ENCODE measurements around the gene E4F1. TPM values are rescaled to one million over a fixed set of nuclear protein-coding genes. Genes with fewer than 3 reads are reported as not detected.

Gene E4F1
- total RNA-seq, 1 experiment from 2014 or later: 34.4 TPM

DNA sequence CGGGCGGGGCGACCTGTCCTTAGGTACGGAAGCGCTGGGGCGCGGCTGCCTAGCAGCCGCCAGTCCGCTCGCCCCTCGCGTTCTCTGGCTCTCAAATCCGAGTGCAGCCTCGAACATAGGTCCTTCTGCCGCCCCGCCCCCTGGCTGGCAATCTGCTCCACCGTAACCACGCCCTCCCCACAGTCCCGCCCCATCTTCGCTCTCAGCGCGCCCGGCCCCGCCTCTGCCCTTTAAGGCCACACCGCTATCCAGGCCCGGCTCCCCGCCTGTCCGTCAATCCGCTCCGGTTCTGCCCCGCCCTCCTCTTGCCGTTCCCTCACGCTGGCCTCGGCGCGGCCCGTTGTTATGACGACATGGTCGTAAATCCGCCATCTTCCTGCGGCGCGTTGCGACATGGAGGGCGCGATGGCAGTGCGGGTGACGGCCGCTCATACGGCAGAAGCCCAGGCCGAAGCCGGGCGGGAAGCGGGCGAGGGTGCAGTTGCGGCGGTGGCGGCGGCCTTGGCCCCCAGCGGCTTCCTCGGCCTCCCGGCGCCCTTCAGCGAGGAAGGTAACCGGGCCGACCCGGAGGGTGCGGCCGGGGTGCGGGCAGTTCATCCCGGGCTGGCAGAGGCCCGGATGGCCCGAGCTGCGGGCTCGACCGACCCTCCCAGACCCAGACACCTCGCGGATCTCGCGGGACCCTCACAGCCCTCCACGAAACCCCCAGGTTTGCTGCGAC lies at the start of gene E4F1 (continued):
- TF ChIP-seq, protein P1, sequence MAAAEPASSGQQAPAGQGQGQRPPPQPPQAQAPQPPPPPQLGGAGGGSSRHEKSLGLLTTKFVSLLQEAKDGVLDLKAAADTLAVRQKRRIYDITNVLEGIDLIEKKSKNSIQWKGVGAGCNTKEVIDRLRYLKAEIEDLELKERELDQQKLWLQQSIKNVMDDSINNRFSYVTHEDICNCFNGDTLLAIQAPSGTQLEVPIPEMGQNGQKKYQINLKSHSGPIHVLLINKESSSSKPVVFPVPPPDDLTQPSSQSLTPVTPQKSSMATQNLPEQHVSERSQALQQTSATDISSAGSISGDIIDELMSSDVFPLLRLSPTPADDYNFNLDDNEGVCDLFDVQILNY (CRISPR knock-in tag; IDR thresholded peaks at IDR 0.05): peak; percentile 76
- TF ChIP-seq SMAD4 (CRISPR knock-in tag; IDR thresholded peaks at IDR 0.05): no peak
- TF ChIP-seq, protein P2, sequence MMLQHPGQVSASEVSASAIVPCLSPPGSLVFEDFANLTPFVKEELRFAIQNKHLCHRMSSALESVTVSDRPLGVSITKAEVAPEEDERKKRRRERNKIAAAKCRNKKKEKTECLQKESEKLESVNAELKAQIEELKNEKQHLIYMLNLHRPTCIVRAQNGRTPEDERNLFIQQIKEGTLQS (CRISPR knock-in tag; conservative IDR thresholded peaks at IDR 0.05): no peak
- TF ChIP-seq, protein P3, sequence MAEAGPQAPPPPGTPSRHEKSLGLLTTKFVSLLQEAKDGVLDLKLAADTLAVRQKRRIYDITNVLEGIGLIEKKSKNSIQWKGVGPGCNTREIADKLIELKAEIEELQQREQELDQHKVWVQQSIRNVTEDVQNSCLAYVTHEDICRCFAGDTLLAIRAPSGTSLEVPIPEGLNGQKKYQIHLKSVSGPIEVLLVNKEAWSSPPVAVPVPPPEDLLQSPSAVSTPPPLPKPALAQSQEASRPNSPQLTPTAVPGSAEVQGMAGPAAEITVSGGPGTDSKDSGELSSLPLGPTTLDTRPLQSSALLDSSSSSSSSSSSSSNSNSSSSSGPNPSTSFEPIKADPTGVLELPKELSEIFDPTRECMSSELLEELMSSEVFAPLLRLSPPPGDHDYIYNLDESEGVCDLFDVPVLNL (CRISPR knock-in tag; IDR thresholded peaks at IDR 0.05; ENCODE audit: borderline replicate concordance, low read depth): no peak
- TF ChIP-seq FOXP1 (CRISPR knock-in tag; IDR thresholded peaks at IDR 0.05; ENCODE audit: borderline replicate concordance): no peak; the same call in 1 of the 2 replicates
- TF ChIP-seq NR3C1 (CRISPR knock-in tag; conservative IDR thresholded peaks at IDR 0.05; ENCODE audit: low read depth): no peak
- TF ChIP-seq TP53 (CRISPR knock-in tag; IDR thresholded peaks at IDR 0.05): no peak
- no peak for TF ChIP-seq TCF7 (CRISPR knock-in tag; IDR thresholded peaks at IDR 0.05; ENCODE audit: low read depth)
- TF ChIP-seq ATF6 (CRISPR knock-in tag; IDR thresholded peaks at IDR 0.05): no peak
- TF ChIP-seq ZNF263 (CRISPR knock-in tag; IDR thresholded peaks at IDR 0.05; ENCODE audit: low read depth): no peak
- no peak for TF ChIP-seq CBFB (CRISPR knock-in tag; IDR thresholded peaks at IDR 0.05; ENCODE audit: low read depth)
- no peak for TF ChIP-seq ZNF671 (CRISPR knock-in tag; IDR thresholded peaks at IDR 0.05)
- no peak for TF ChIP-seq TEAD4 (CRISPR knock-in tag; IDR thresholded peaks at IDR 0.05)
- TF ChIP-seq ZBTB21 (CRISPR knock-in tag; IDR thresholded peaks at IDR 0.05; ENCODE audit: borderline replicate concordance): peak; percentile 81; the same call in 1 of the 2 replicates
- peak; percentile 97 for TF ChIP-seq CREM (CRISPR knock-in tag; IDR thresholded peaks at IDR 0.05)
- TF ChIP-seq, protein P4, sequence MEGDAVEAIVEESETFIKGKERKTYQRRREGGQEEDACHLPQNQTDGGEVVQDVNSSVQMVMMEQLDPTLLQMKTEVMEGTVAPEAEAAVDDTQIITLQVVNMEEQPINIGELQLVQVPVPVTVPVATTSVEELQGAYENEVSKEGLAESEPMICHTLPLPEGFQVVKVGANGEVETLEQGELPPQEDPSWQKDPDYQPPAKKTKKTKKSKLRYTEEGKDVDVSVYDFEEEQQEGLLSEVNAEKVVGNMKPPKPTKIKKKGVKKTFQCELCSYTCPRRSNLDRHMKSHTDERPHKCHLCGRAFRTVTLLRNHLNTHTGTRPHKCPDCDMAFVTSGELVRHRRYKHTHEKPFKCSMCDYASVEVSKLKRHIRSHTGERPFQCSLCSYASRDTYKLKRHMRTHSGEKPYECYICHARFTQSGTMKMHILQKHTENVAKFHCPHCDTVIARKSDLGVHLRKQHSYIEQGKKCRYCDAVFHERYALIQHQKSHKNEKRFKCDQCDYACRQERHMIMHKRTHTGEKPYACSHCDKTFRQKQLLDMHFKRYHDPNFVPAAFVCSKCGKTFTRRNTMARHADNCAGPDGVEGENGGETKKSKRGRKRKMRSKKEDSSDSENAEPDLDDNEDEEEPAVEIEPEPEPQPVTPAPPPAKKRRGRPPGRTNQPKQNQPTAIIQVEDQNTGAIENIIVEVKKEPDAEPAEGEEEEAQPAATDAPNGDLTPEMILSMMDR (IDR thresholded peaks at IDR 0.05): no peak
- no peak for TF ChIP-seq IRF2 (CRISPR knock-in tag; IDR thresholded peaks at IDR 0.05; ENCODE audit: borderline replicate concordance, low read depth)
- TF ChIP-seq ZNF138 (CRISPR knock-in tag; conservative IDR thresholded peaks at IDR 0.05): no peak
- TF ChIP-seq ATF2 (CRISPR knock-in tag; IDR thresholded peaks at IDR 0.05; ENCODE audit: borderline replicate concordance, low read depth): no peak
- no peak for TF ChIP-seq STAT6 (CRISPR knock-in tag; conservative IDR thresholded peaks at IDR 0.05; ENCODE audit: low read depth)
- TF ChIP-seq, protein P5, sequence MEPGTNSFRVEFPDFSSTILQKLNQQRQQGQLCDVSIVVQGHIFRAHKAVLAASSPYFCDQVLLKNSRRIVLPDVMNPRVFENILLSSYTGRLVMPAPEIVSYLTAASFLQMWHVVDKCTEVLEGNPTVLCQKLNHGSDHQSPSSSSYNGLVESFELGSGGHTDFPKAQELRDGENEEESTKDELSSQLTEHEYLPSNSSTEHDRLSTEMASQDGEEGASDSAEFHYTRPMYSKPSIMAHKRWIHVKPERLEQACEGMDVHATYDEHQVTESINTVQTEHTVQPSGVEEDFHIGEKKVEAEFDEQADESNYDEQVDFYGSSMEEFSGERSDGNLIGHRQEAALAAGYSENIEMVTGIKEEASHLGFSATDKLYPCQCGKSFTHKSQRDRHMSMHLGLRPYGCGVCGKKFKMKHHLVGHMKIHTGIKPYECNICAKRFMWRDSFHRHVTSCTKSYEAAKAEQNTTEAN (CRISPR knock-in tag; IDR thresholded peaks at IDR 0.05): no peak
- no peak for TF ChIP-seq ELF4 (CRISPR knock-in tag; IDR thresholded peaks at IDR 0.05; ENCODE audit: low read depth)
- no peak for TF ChIP-seq ZNF512 (CRISPR knock-in tag; IDR thresholded peaks at IDR 0.05; ENCODE audit: borderline replicate concordance)
- peak; percentile 89 for TF ChIP-seq ETV6 (CRISPR knock-in tag; IDR thresholded peaks at IDR 0.05)
